ENCODE results near the gene RBM28. TPM values are rescaled to one million over a fixed set of nuclear protein-coding genes. Genes with fewer than 3 reads are reported as not detected.
A peak's percentile ranks its signal among the peaks of the same experiment; 100 is the strongest.

Gene RBM28
- total and polyA plus RNA-seq, 2 of the 8 experiments (the other 6 are each of a cell fraction or from before 2014, with no cell fraction given) = 12.8 to 65.3 TPM

GRCh38 chr7:128353189-128353588 is 9.5 kb upstream of the RBM28 start:
- no peak overlapping the region for H2BK120ac ChIP-seq (replicated peaks; ENCODE audit: low read depth, low read length)
- H4K5ac ChIP-seq (ENCODE audit: insufficient read length, low read depth, low read length) = no peak overlapping the region
- FAIRE-seq (no peak), DNase-seq (ENCODE audit: low read depth in 1 of 2, low spot score in 2 of 2) (no peak)
- H3K4me1 ChIP-seq (replicated peaks in 1 of 4; ENCODE audit: control insufficient read depth in 3 of 4, insufficient read depth in 4 of 4, low read length in 3 of 4) = peaks cover 0 to 7% (median 5%) of the 10 kb centered on the region in 4 experiments; a peak in 6 of 7 replicates
- H2BK20ac ChIP-seq (ENCODE audit: low read length) = no peak overlapping the region
- ChIA-PET POLR2A (ENCODE audit: partially characterized antibody) (interaction anchor here (0.9 kb wide), 1 partner anchor 28 kb away, joined by 3 read pairs; no protein-coding TSS in a partner anchor), CTCF (ENCODE audit: partially characterized antibody) (interaction anchor here (0.7 to 11.5 kb wide), 8 partner anchors 8 to 466 kb away, joined by 3 to 274 read pairs (median 4); no protein-coding TSS in a partner anchor)
- no peak overlapping the region for H4K91ac ChIP-seq (replicated peaks; ENCODE audit: insufficient read length, low read length)
- H3K36me3 ChIP-seq (ENCODE audit: control insufficient read depth in 2 of 4, insufficient read depth in 4 of 4, low read length in 3 of 4) = peaks cover 0 to 6% (median 0%) of the 10 kb centered on the region in 4 experiments; a peak in 1 of 8 replicates
- no peaks in the 10 kb centered on the region for H3K79me2 ChIP-seq (ENCODE audit: control insufficient read depth in 1 of 2, insufficient read depth in 2 of 2, low read length in 2 of 2)
- H3K14ac ChIP-seq (ENCODE audit: insufficient read length) = no peak overlapping the region
- H3K18ac ChIP-seq (ENCODE audit: extremely low read depth, low read length) = no peak overlapping the region
- no peak overlapping the region for H3K56ac ChIP-seq (replicated peaks; ENCODE audit: insufficient read length, low read depth, low read length)
- no peaks in the 10 kb centered on the region for H3K79me1 ChIP-seq (ENCODE audit: low read depth, low read length)
- H3K4me3 ChIP-seq (ENCODE audit: extremely low read depth in 1 of 4, insufficient read depth in 2 of 4, low read depth in 3 of 4, low read length in 4 of 4) = no peak overlapping the region
- peaks cover 34 to 70% (median 57%) of the 10 kb centered on the region in 4 experiments for H3K27me3 ChIP-seq (replicated peaks in 1 of 4; ENCODE audit: control insufficient read depth in 3 of 4, extremely low read depth in 1 of 4, insufficient read depth in 3 of 4, low read length in 3 of 4)
- no peak overlapping the region for H2AFZ ChIP-seq (ENCODE audit: low read length)
- peaks cover 3% of the 10 kb centered on the region; the same call in 1 of the 2 replicates for H3K23me2 ChIP-seq (ENCODE audit: low read depth, low read length)
- peaks cover 0 to 1% of the 10 kb centered on the region in 2 experiments for H4K20me1 ChIP-seq (replicated peaks in 1 of 2; ENCODE audit: control insufficient read depth in 1 of 2, insufficient read depth in 2 of 2, low read length in 2 of 2)
- WGBS, 2 experiments (ENCODE audit: extremely low coverage in 1 of 2, insufficient coverage in 1 of 2, insufficient read length in 1 of 2, insufficient replicate concordance in 2 of 2, low coverage in 1 of 2, low lambda C conversion rate in 2 of 2, missing lambda C conversion rate in 1 of 2) = 92% methylated on average over 3 of the region's 3 CpGs; no CpG with 5 or more reads in 1 of the 2 experiments
- H3K9ac ChIP-seq (replicated peaks in 1 of 4; ENCODE audit: extremely low read depth in 1 of 4, low read depth in 3 of 4, low read length in 3 of 4) = no peak overlapping the region; a peak in 1 of 7 replicates
- no peaks in the 10 kb centered on the region; a peak in 1 of 4 replicates for H3K9me3 ChIP-seq (ENCODE audit: insufficient read depth in 2 of 2, low read depth in 1 of 2, low read length in 1 of 2)
- H2BK15ac ChIP-seq (ENCODE audit: low read length) = no peak overlapping the region
- H3K27ac ChIP-seq (ENCODE audit: low read depth, low read length) = no peak overlapping the region
- no peak overlapping the region for H3K23ac ChIP-seq (ENCODE audit: insufficient read length)
- no peak overlapping the region for H4K8ac ChIP-seq (ENCODE audit: extremely low read depth, insufficient read depth, low read length)
- no peak overlapping the region for H2BK5ac ChIP-seq (ENCODE audit: low read depth, low read length)
- H3K4ac ChIP-seq (replicated peaks; ENCODE audit: insufficient read length, low read depth, low read length) = no peak overlapping the region
- no peak overlapping the region for H3K4me2 ChIP-seq (ENCODE audit: insufficient read depth in 1 of 2, low read depth in 2 of 2, low read length in 2 of 2)
- peak overlapping the region; percentile 60; the same call in 1 of the 2 replicates for H2BK12ac ChIP-seq (ENCODE audit: low read depth, low read length)
- H2AK5ac ChIP-seq (ENCODE audit: low read depth, low read length) = peak overlapping the region; percentile 82; the same call in 1 of the 2 replicates
- TF ChIP-seq, protein P1, sequence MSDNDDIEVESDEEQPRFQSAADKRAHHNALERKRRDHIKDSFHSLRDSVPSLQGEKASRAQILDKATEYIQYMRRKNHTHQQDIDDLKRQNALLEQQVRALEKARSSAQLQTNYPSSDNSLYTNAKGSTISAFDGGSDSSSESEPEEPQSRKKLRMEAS (IDR thresholded peaks at IDR 0.05) = no peak
- TF ChIP-seq GTF2F1 (IDR thresholded peaks at IDR 0.05; ENCODE audit: borderline replicate concordance, low read depth, low read length) (no peak), GABPA (IDR thresholded peaks at IDR 0.05; ENCODE audit: borderline replicate concordance, insufficient read depth, low read length) (no peak), TAF7 (optimal IDR thresholded peaks at IDR 0.05; ENCODE audit: borderline replicate concordance, low read depth, low read length) (no peak), FOSL1 (IDR thresholded peaks at IDR 0.05; ENCODE audit: insufficient read depth, low read depth, low read length) (no peak), SRF (IDR thresholded peaks at IDR 0.05; ENCODE audit: low read depth, low read length) (no peak), POU5F1 (IDR thresholded peaks at IDR 0.05; ENCODE audit: low read depth, low read length) (no peak), CBX5 (IDR thresholded peaks at IDR 0.05; ENCODE audit: low read depth, low read length) (no peak), MAFK (IDR thresholded peaks at IDR 0.05; ENCODE audit: low read depth, low read length) (no peak), USF2 (IDR thresholded peaks at IDR 0.05; ENCODE audit: low read length) (no peak), CBX8 (IDR thresholded peaks at IDR 0.05; ENCODE audit: borderline replicate concordance, low read depth, low read length) (no peak)
